ENCODE results near the gene HSFX3.
A peak's percentile ranks its signal among the peaks of the same experiment; 100 is the strongest.
"Not testable (repeated sequence)": the region's sequence is repeated elsewhere in the genome, so short reads cannot be mapped to it uniquely, and the experiment has no call there.

Gene HSFX3

DNA sequence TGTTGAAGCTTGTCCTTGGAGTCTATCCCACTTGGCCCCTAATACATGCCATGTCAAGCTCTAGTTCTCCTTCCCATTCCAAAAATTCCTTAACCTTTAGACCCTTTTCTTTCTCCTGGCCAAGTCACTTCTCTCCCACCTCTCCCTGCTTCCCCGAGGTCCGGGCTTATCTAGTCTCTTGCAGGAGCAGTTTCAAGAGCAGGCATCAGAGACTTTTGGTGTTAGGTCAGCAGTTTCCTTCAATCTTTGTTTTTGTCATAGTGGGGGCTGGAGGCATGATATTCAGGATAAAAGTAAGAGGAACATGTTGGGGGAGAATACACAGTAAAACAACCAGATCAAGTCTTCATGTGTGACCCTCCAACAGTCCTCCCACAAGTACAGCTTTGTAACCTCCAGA lies 33.1 kb downstream of the HSFX3 start:
- DNase-seq = no peak

GRCh38 chrX:149515954-149516602 lies 33.6 kb downstream of the HSFX3 start:
- no peak for DNase-seq

DNA sequence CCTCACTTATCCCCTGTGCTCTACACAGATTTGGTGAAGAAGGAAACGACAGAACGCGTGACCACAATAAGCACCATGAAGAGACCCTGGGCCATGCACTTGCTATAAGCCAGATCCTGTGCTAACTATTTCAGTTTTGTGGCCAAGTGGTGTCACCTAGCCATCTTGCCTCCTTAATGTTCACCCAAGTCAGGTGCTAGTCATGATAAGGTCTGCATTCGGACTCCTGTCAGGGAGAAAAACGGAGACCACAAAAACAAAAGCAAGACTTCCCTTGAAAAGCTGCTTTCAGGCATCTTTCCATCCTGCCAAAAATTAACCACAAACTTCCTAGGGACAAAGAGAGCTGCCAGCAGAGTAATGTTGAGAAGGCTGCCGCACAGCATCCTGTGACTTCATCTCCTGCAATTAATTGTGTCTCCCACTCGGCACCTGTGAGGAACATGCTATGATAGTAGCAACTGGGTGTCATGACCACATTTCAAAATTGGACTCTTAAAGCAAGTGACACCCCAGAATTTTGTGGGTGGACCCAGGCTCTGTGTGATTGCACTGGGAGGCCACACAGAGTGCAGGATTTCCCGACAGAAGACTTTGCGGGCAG lies 35.8 kb downstream of the HSFX3 start:
- DNase-seq = no peak

- DNase-seq = peak in 1 of 2 donors; percentile 1
These were observed 37.4 kb downstream of the HSFX3 start for GRCh38 chrX:149512225-149512885.

- no peak for DNase-seq
These were observed 38.6 kb downstream of the HSFX3 start for GRCh38 chrX:149511081-149511480.

DNA sequence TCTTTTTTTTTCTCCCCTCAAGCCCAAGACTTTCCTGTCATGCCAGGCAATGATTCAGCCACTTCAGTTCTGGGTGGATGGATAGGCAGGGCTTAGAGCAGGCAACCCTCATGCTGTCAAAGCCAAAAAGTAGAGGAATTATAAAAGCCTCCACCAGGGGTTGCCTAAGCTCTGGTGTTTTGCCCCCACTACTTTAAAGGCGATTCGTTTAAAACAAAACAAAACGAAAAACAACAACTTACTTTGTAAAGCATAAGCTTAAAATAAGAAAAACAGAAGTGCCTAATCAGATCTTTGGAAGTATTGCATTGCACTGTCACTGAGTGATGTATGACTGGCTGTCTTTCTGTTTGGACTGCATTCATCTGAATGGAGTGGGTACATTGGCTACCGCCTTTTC lies 39.3 kb downstream of the HSFX3 start:
- peak in 1 of 2 donors; percentile 63 for DNase-seq

- no peak for DNase-seq
These were observed 41.3 kb downstream of the HSFX3 start for GRCh38 chrX:149508467-149508866.

GRCh38 chrX:149506349-149506748 lies 43.4 kb downstream of the HSFX3 start:
- DNase-seq = no peak

DNA sequence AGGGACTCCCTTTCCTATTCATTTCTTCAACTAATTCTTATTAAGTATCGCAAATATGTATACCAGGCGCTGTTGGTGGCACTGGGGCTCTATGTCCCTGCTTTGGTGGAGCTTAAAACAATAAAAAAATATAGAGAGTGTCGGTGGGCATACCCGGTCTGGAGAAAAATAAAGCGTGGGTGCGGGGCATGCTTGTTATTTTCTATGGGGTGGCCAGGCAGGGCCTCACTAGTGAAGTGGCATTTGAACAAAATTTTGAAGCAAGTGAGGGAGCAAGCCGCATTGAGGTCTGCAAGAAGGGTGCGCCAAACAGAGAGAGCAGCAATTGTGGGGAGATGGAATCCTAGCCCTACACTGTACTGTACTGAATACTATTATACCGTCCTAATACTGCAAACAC lies 44.1 kb downstream of the HSFX3 start:
- no peak for DNase-seq

DNA sequence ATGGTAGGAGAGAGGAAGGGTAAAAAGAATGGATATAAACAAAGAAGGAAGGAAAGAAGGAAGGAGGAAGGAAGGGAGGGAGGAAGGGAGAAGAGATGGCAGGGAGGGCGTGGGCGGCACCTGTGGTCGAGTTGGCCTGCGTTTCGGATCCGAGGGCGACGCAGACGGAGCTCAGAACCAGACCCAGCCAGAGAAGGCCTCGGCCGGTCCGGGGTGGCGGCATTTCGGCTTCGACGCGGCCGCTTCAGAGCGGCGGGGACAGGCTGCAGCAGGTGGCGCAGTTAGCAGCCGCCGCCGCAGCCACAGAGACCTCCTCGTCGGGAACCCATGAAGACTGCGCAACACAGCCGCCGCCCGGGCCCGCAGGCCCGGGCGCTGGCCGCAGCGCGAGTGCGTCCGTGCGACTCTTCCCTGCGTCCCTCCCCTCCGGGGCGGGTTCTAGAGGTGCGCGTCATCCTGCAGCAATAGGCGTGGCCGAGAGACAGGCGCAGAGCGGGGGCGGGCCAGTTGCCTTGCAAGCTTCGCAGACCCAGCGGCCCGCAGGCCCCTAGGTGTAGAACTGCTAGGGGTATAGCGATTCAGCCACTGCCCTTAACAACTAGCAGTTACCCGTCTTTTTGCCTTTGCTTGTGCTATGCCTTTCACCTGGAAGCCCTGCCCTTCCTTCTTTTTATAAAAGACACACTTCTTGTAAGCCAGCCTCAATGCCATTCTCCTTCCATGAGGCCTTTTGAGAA lies 44.6 kb downstream of the HSFX3 start, which contains the start of gene IDS:
Gene IDS (minus strand): TSS at position 392 of the 737 bp plus-strand sequence. CDS start 169 bp downstream, at position 223.
- DNase-seq = peak; percentile 36 to 53

GRCh38 chrX:149504226-149504914 lies 45.4 kb downstream of the HSFX3 start:
- peak in 1 of 2 donors; percentile 2 for DNase-seq

DNA sequence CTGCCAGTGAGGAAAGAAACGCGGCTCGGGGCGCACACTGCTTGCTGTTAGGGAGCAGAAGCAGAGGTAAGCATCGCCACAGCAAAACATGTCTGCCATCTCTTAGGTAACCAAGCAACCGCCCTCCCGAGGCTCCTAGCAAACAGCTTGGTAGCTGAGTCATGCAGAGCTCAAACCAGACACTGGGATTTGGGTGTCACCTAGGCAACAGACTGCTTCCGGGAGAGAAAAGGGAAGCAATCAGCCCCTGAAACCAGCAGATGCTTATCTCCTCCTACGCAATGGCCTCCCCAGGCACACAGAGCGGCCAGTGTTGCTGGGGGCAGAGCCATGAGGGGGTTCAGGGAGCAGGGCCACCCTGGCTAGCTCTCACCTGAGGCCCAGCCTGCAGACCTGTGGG lies 46.3 kb downstream of the HSFX3 start:
- DNase-seq = peak in 1 of 2 donors; percentile 69

GRCh38 chrX:149502923-149503322 lies 46.8 kb downstream of the HSFX3 start:
- DNase-seq = not testable (repeated sequence)

DNA sequence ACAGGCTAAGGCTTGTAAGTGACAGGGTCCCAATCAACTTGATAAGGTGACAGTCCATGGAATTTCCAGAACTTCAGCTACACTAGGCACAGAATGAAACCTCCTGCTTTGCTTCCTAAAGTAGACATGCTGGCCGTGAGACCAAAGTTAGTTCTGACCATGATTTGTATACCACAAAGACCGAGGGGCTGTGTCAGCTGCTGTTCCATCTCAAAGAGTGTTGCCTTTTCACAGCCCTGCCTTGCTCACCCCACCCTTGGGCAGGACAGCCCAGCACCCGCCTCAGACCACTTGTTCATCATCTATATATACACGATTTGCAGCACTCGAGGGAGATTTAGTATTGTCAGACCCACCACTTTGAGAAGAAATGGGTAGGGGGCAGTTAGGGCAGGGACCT lies 50.0 kb downstream of the HSFX3 start:
- DNase-seq = no peak

DNA sequence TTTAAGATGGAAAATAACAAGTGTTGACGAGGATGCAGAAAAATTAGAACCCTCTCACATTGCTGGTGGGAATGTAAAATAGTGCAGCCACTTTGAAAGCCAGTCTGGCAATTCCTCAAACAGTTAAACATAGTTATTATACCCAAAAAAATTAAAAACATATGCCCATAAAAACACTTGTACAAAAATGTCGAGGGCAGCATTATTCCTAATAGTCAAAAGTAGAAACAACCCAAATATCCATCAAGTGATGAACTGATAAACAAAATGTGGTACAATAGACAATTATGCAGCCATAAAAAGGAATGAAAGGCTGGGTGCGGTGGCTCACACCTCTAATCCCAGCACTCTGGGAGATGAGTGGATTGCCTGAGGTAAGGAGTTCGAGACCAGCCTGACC lies 51.0 kb downstream of the HSFX3 start:
- no peak for DNase-seq

All from bone marrow (tissue), 2 donors.